IMR-90 (cell line): ENCODE results near the gene GGA3. TPM values are rescaled to one million over a fixed set of nuclear protein-coding genes. Genes with fewer than 3 reads are reported as not detected.
A peak's percentile ranks its signal among the peaks of the same experiment; 100 is the strongest.

Experiments used
- ATAC-seq: fragments of 200-7000 bp; cut with Tn5 transposase; 2 replicates; pipeline ENCODE4 v1.9.1; 2020; ENCODE audit warnings: low read depth, mild to moderate bottlenecking, moderate library complexity
- BruUV-seq: library from RNA; stranded (reverse); fragments of 400-500 nt; replicated peaks from 2 replicates; lab custom pipeline; 2021; lab: Mats Ljungman, UMichigan
- CTCF ChIA-PET: fragments of 300-600 bp; formaldehyde crosslinking; extraction: SDS; loops from one replicate; lab custom pipeline; 2021; ENCODE audit warnings: antibody characterized with exemption; lab: Yijun Ruan, JAX
- POLR2A ChIA-PET: fragments of 300-600 bp; sonication (Branson Sonifier 250); formaldehyde crosslinking; loops from one replicate; lab custom pipeline; 2022; ENCODE audit warnings: antibody characterized with exemption; ENCODE audit not compliant: unreplicated experiment; lab: Charles Lee
- DNase-seq: peaks from one replicate; pipeline ENCODE4 v3.0.0; 2013
- H2AFZ ChIP-seq: replicated peaks from 2 replicates; pipeline ENCODE3; 2013; ENCODE audit warnings: low read length, mild to moderate bottlenecking; ENCODE audit not compliant: poor library complexity
- H2AK5ac ChIP-seq: 2 replicates; pipeline ENCODE4 v1.6.1; 2013; ENCODE audit warnings: low read depth, low read length, inconsistent platforms
- H2AK9ac ChIP-seq: replicated peaks from 2 replicates; pipeline ENCODE3; 2013; ENCODE audit warnings: mild to moderate bottlenecking, low read depth, low read length, moderate library complexity; ENCODE audit not compliant: poor library complexity
- H2BK120ac ChIP-seq: 2 replicates; pipeline ENCODE4 v1.6.1; 2013; ENCODE audit warnings: low read depth, low read length, inconsistent platforms
- H2BK15ac ChIP-seq: 3 replicates; pipeline ENCODE4 v1.6.1; 2013; ENCODE audit warnings: low read depth, low read length, inconsistent platforms
- H2BK20ac ChIP-seq: 2 replicates; pipeline ENCODE4 v1.6.1; 2013; ENCODE audit warnings: low read depth, mild to moderate bottlenecking, inconsistent platforms, low read length, moderate library complexity
- H2BK5ac ChIP-seq: 2 replicates; pipeline ENCODE4 v1.6.1; 2013; ENCODE audit warnings: mild to moderate bottlenecking, low read depth, low read length, inconsistent platforms; ENCODE audit not compliant: poor library complexity, severe bottlenecking
- H3K14ac ChIP-seq: replicated peaks from 2 replicates; pipeline ENCODE4 v1.6.1; 2013; ENCODE audit warnings: low read depth, low read length, inconsistent platforms
- H3K18ac ChIP-seq: 2 replicates; pipeline ENCODE4 v1.6.1; 2013; ENCODE audit warnings: low read depth, low read length, control low read depth
- H3K23ac ChIP-seq: 2 replicates; pipeline ENCODE4 v1.6.1; 2013; ENCODE audit warnings: low read depth, low read length, inconsistent platforms
- H3K27ac ChIP-seq: 2 replicates; pipeline ENCODE4 v1.5.1; 2013; ENCODE audit warnings: mild to moderate bottlenecking, control low read depth, low read length; ENCODE audit not compliant: insufficient read depth
- H3K27me3 ChIP-seq: 2 replicates; pipeline ENCODE4 v1.6.1; 2013; ENCODE audit warnings: low read length; ENCODE audit not compliant: control insufficient read depth, insufficient read depth
- H3K36me3 ChIP-seq: 2 replicates; pipeline ENCODE4 v1.6.1; 2013; ENCODE audit warnings: low read length, mixed read lengths; ENCODE audit not compliant: control insufficient read depth, insufficient read depth
- H3K4ac ChIP-seq: 2 replicates; pipeline ENCODE4 v1.6.1; 2013; ENCODE audit warnings: low read depth, low read length, inconsistent platforms
- H3K4me1 ChIP-seq: 2 replicates; pipeline ENCODE4 v1.6.1; 2013; ENCODE audit warnings: low read length, mixed read lengths; ENCODE audit not compliant: control insufficient read depth, insufficient read depth
- H3K4me2 ChIP-seq: 2 replicates; pipeline ENCODE4 v1.6.1; 2013; ENCODE audit warnings: low read depth, mild to moderate bottlenecking, control low read depth, low read length, moderate library complexity
- H3K4me3 ChIP-seq: 2 replicates; pipeline ENCODE4 v1.5.1; 2013; ENCODE audit warnings: low read depth, mild to moderate bottlenecking, control low read depth, low read length, moderate library complexity; ENCODE audit not compliant: insufficient read depth
- H3K56ac ChIP-seq: 2 replicates; pipeline ENCODE4 v1.6.1; 2013; ENCODE audit warnings: low read length, inconsistent platforms; ENCODE audit not compliant: insufficient read depth; ENCODE audit errors: extremely low read depth
- H3K79me1 ChIP-seq, 2 experiments: 2 replicates each; pipeline ENCODE4 v1.6.1; 2013; ENCODE audit warnings: low read length in 2 of 2, inconsistent platforms in 1 of 2, low read depth in 1 of 2
- H3K9ac ChIP-seq: 2 replicates; pipeline ENCODE4 v1.6.1; 2013; ENCODE audit warnings: low read depth, low read length, control low read depth
- H3K9me1 ChIP-seq: 2 replicates; pipeline ENCODE4 v1.6.1; 2013; ENCODE audit warnings: low read length, inconsistent platforms; ENCODE audit not compliant: insufficient read depth
- H3K9me3 ChIP-seq: 2 replicates; pipeline ENCODE4 v1.6.1; 2013; ENCODE audit warnings: low read length; ENCODE audit not compliant: control insufficient read depth, insufficient read depth
- H4K20me1 ChIP-seq: 2 replicates; pipeline ENCODE4 v1.6.1; 2013; ENCODE audit warnings: low read length, inconsistent platforms; ENCODE audit not compliant: insufficient read depth
- H4K5ac ChIP-seq: 2 replicates; pipeline ENCODE4 v1.6.1; 2013; ENCODE audit warnings: mild to moderate bottlenecking, low read depth, low read length, control low read depth
- H4K8ac ChIP-seq, 2 experiments: 2 replicates each; pipeline ENCODE4 v1.6.1; 2013; ENCODE audit warnings: low read depth in 2 of 2, low read length in 2 of 2, control low read depth in 1 of 2, inconsistent platforms in 1 of 2
- H4K91ac ChIP-seq: 2 replicates; pipeline ENCODE4 v1.6.1; 2013; ENCODE audit warnings: low read depth, low read length, inconsistent platforms; ENCODE audit not compliant: insufficient read depth
- BHLHE40 ChIP-seq: fragments of 150-350 bp; IDR thresholded peaks from 2 replicates; pipeline ENCODE4 v1.6.1; 2016; ENCODE audit warnings: mild to moderate bottlenecking, low read depth, low read length
- CEBPB ChIP-seq: IDR thresholded peaks from 2 replicates; pipeline ENCODE4 v1.6.1; 2012; ENCODE audit warnings: low read depth, low read length, improper control_type of control experiment
- CHD1 ChIP-seq: IDR thresholded peaks from 2 replicates; pipeline ENCODE4 v1.6.1; 2012; ENCODE audit warnings: low read depth, low read length, improper control_type of control experiment
- CTCF ChIP-seq: conservative IDR thresholded peaks from 2 replicates; pipeline ENCODE4 v1.5.1; 2012; ENCODE audit warnings: mild to moderate bottlenecking, low read depth, low read length, improper control_type of control experiment
- FOS ChIP-seq: fragments of 150-350 bp; IDR thresholded peaks from 2 replicates; pipeline ENCODE4 v1.6.1; 2016; ENCODE audit warnings: low read depth, low read length
- MAFK ChIP-seq: IDR thresholded peaks from 2 replicates; pipeline ENCODE4 v1.6.1; 2012; ENCODE audit warnings: low read depth, low read length, improper control_type of control experiment
- MAZ ChIP-seq: IDR thresholded peaks from 2 replicates; pipeline ENCODE4 v1.6.1; 2012; ENCODE audit warnings: low read depth, mild to moderate bottlenecking, low read length, improper control_type of control experiment, moderate library complexity, borderline replicate concordance
- MXI1 ChIP-seq: IDR thresholded peaks from 2 replicates; pipeline ENCODE4 v1.6.1; 2012; ENCODE audit warnings: low read depth, mild to moderate bottlenecking, low read length, moderate library complexity, borderline replicate concordance
- NFE2L2 ChIP-seq: fragments of 150-350 bp; IDR thresholded peaks from 2 replicates; pipeline ENCODE4 v1.6.1; 2016; ENCODE audit warnings: low read depth, mild to moderate bottlenecking, low read length
- POLR2A ChIP-seq: IDR thresholded peaks from 2 replicates; pipeline ENCODE4 v1.6.1; 2012; ENCODE audit warnings: mild to moderate bottlenecking, low read depth, low read length
- RAD21 ChIP-seq: IDR thresholded peaks from 2 replicates; pipeline ENCODE4 v1.6.1; 2012; ENCODE audit warnings: low read length, improper control_type of control experiment
- RCOR1 ChIP-seq: IDR thresholded peaks from 2 replicates; pipeline ENCODE4 v1.6.1; 2012; ENCODE audit warnings: mild to moderate bottlenecking, low read length, improper control_type of control experiment; ENCODE audit not compliant: insufficient replicate concordance
- RFX5 ChIP-seq: IDR thresholded peaks from 2 replicates; pipeline ENCODE4 v1.8.0; 2012; ENCODE audit warnings: low read depth, mild to moderate bottlenecking, low read length, moderate library complexity
- SMC3 ChIP-seq: fragments of 150-350 bp; IDR thresholded peaks from 2 replicates; pipeline ENCODE4 v1.6.1; 2016; ENCODE audit warnings: low read depth, mild to moderate bottlenecking, antibody characterized with exemption, low read length, moderate library complexity
- USF2 ChIP-seq: fragments of 150-350 bp; IDR thresholded peaks from 2 replicates; pipeline ENCODE4 v1.6.1; 2017; ENCODE audit warnings: mild to moderate bottlenecking, antibody characterized with exemption, low read length, low read depth
- WGBS, 2 experiments: methylation state at CpG; one replicate each; pipeline versions ENCODE4 v1.1.5 to v1.1.7; 2013; ENCODE audit warnings: missing lambda C conversion rate in 2 of 2; ENCODE audit not compliant: insufficient read length in 1 of 2; ENCODE audit errors: extremely low coverage in 2 of 2; 5-methylcytosine and 5-hydroxymethylcytosine counted together
- dilution Hi-C: fragments of 300-500 bp; cut with HindIII; formaldehyde crosslinking; loops from one replicate; pipeline ENCODE4 v1.14.3; 2018; ENCODE audit warnings: low sequenced_read_pairs; ENCODE audit not compliant: unreplicated experiment
- in situ Hi-C: fragments of 300-500 bp; cut with MboI; formaldehyde crosslinking; loops from 3 replicates; pipeline ENCODE4 v1.14.3; 2019; ENCODE audit warnings: low sequenced_read_pairs, inconsistent platforms, mixed read lengths
- intact Hi-C: fragments of 100-400 bp; cut with micrococcal nuclease; formaldehyde crosslinking; loops from 2 replicates; pipeline ENCODE4 v1.10.0; 2022
- polyA plus RNA-seq, 3 experiments: library from polyadenylated mRNA; depleted of rRNA; stranded (reverse); fragments of >200 nt; gene quantifications; 2 replicates each; pipeline ENCODE4 v1.2.3, GENCODE V29; 2012; ENCODE audit warnings: low replicate concordance in 1 of 3
- total RNA-seq: library from RNA; depleted of rRNA; stranded (reverse); fragments of >200 nt; gene quantifications from 2 replicates; pipeline ENCODE4 v1.2.3, GENCODE V29; 2012

GGA3 gene
- total and polyA plus RNA-seq, 2 of the 4 experiments (the other 2 are of a cell fraction): 15.1 to 35.2 TPM

- H2AK5ac ChIP-seq: peak overlapping the region; percentile 9; the same call in 1 of the 2 replicates
- H3K4me1 ChIP-seq: peaks cover 14% of the 10 kb centered on the region
- peak overlapping the region; percentile 93 for H2AK9ac ChIP-seq
- H2BK120ac ChIP-seq: no peak overlapping the region
- H3K56ac ChIP-seq: no peak overlapping the region
- peak overlapping the region; percentile 98 for H3K4me2 ChIP-seq
- peak overlapping the region; percentile 76 to 87; a peak in 3 of 4 replicates for H4K8ac ChIP-seq
- BruUV-seq: no TSS peak
- no peaks in the 10 kb centered on the region for H3K9me3 ChIP-seq
- H3K27ac ChIP-seq: peak overlapping the region; percentile 54; the same call in 1 of the 2 replicates
- H3K27me3 ChIP-seq: no peaks in the 10 kb centered on the region
- no peak overlapping the region for H2BK5ac ChIP-seq
- H3K79me1 ChIP-seq: peaks cover 4 to 11% of the 10 kb centered on the region in 2 experiments; a peak in 3 of 4 replicates
- H3K36me3 ChIP-seq: peaks cover 7% of the 10 kb centered on the region
- ATAC-seq (peak; percentile 90), DNase-seq (no peak)
- H3K9me1 ChIP-seq: 0 out of 2 replicates have a peak, but pooled peaks cover 8% of the 10 kb centered on the region
- peak overlapping the region; percentile 48; the same call in 1 of the 2 replicates for H4K5ac ChIP-seq
- POLR2A ChIA-PET: interaction anchor here (1.0 kb wide), 1 partner anchor 9 kb away, joined by 4 read pairs; the partner anchor contains the start of genes GGA3 and MRPS7
- H3K9ac ChIP-seq: peak overlapping the region; percentile 48
- H2BK15ac ChIP-seq: no peak overlapping the region
- no peaks in the 10 kb centered on the region; the same call in none of the 2 replicates for H4K20me1 ChIP-seq
- H2BK20ac ChIP-seq: no peak overlapping the region
- H2AFZ ChIP-seq: peak overlapping the region; percentile 97
- H3K23ac ChIP-seq: peak overlapping the region; percentile 17
- H3K18ac ChIP-seq: no peak overlapping the region
- 0% methylated on average over 5 of the region's 74 CpGs; no CpG with 5 or more reads in 1 of the 2 experiments for WGBS, 2 experiments
- no peak overlapping the region for H3K4ac ChIP-seq
- H3K14ac ChIP-seq: 0 out of 2 replicates have a peak overlapping the region, but pooled peaks have one; percentile 7
- TF ChIP-seq CTCF (peak; percentile 90), MAZ (peak; percentile 60; the same call in 1 of the 2 replicates), RCOR1 (no peak), RFX5 (no peak), SMC3 (peak; percentile 37), POLR2A (no peak), CHD1 (no peak), CEBPB (no peak), FOS (no peak), BHLHE40 (no peak), MXI1 (peak; percentile 68), MAFK (no peak), USF2 (no peak), NFE2L2 (no peak), RAD21 (peak; percentile 28; the same call in 1 of the 2 replicates)
- CTCF ChIA-PET: interaction anchor here (0.6 to 3.2 kb wide), 14 partner anchors 10 to 139 kb away, joined by 3 to 18 read pairs (median 4); partner anchors contain the start of genes GGA3, MRPS7 and SLC25A19
- intact Hi-C loops (loop anchor here (2.0 to 10.0 kb wide), 2 partner anchors 133 to 243 kb away; partner anchors contain the start of genes CASKIN2, GRB2 and TSEN54), in situ Hi-C loops (no loop called here), dilution Hi-C loops (no loop called here)
- H4K91ac ChIP-seq: peak overlapping the region; percentile 49; the same call in 1 of the 2 replicates
- H3K4me3 ChIP-seq: peak overlapping the region; percentile 81
These were observed 10.0 kb upstream of the GGA3 start for GRCh38 chr17:75271233-75271954.
